ENCODE measurements around the gene LRP1-AS. TPM values are rescaled to one million over a fixed set of nuclear protein-coding genes. Genes with fewer than 3 reads are reported as not detected.
A peak's percentile ranks its signal among the peaks of the same experiment; 100 is the strongest.

The LRP1-AS gene
- total RNA-seq, 6 experiments from 2014 or later = not detected

DNA sequence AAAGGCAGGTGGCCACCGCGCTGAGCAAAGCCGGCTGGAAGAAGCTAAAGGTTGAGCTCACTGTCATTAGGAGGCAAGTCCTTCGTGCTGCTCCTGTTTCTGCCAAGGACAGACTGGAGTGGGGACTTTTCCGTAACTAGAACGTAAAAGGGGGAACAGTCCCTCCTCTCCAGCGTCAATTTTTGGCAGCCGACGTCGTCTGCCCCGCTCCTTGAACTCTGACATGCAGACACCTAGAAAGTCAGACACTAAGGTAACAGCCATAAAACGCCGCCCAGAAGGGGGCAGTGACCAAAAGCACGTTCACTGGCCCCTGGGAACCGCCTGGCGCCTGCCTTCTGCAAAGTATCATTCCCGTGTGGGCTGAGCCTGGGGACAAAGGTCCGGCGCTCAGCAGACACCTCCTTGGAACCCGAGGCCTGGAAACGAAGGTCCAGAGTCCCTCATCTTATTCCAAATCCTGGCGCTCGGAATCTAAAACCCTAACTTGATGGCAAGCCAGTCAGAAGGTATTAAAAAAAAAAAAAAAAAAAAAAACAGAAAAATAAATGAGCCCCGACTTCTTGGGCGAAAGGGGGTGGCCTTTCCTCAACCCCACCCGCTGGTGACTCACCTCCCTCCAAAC, 20.2 kb downstream of the LRP1-AS start:
- Histone ChIP-seq H3K9me3 (no peaks in the 10 kb centered on the region), H3K36me3 (no peaks in the 10 kb centered on the region), H3K27ac (peak overlapping the region; percentile 95 to 97 (median 96)), H3K4me1 (peaks cover 0 to 28% (median 11%) of the 10 kb centered on the region in 4 donors), H3K4me3 (peak overlapping the region; percentile 71 to 88 (median 80)), H3K27me3 (no peaks in the 10 kb centered on the region)
- TF ChIP-seq POLR2A (IDR thresholded peaks at IDR 0.05) = no peak
- TF ChIP-seq, protein P1, sequence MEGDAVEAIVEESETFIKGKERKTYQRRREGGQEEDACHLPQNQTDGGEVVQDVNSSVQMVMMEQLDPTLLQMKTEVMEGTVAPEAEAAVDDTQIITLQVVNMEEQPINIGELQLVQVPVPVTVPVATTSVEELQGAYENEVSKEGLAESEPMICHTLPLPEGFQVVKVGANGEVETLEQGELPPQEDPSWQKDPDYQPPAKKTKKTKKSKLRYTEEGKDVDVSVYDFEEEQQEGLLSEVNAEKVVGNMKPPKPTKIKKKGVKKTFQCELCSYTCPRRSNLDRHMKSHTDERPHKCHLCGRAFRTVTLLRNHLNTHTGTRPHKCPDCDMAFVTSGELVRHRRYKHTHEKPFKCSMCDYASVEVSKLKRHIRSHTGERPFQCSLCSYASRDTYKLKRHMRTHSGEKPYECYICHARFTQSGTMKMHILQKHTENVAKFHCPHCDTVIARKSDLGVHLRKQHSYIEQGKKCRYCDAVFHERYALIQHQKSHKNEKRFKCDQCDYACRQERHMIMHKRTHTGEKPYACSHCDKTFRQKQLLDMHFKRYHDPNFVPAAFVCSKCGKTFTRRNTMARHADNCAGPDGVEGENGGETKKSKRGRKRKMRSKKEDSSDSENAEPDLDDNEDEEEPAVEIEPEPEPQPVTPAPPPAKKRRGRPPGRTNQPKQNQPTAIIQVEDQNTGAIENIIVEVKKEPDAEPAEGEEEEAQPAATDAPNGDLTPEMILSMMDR (IDR thresholded peaks at IDR 0.05) = peak; percentile 28 to 46 (median 38)
- DNase-seq (peak; percentile 88 to 94 (median 94)), ATAC-seq (peak; percentile 64 to 81 (median 70))
- intact Hi-C loops (cut with DNase I) = loop anchor here in 1 of 2 donors (5.0 kb wide), 1 partner anchor 55 kb away; no protein-coding TSS in a partner anchor
- WGBS (ENCODE audit: insufficient coverage, low coverage, low lambda C conversion rate, missing lambda C conversion rate) = 0% methylated on average over 19 of the region's 26 CpGs

DNA sequence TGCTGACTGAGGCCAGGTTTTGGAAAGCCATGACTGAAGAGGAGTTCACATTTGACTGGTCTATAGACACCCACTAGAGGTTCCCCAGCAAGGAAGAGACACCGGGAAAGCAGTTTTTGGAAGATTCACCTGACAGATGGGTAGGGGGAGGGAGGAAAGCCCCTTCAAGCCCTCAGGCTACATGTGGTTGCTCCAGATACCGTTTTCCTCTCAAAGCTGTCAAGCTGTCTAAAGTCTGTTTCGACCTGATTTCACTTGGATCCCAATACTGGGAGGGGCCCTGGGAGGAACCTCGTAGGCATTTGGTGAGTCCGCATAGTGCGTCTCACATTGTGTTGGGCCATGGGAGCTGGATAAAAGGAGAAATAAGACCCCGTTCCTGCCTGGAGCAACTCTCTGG, 20.9 kb downstream of the LRP1-AS start:
- H3K4me1 ChIP-seq = peaks cover 0 to 21% (median 8%) of the 10 kb centered on the region in 4 donors
- WGBS (ENCODE audit: insufficient coverage, low coverage, low lambda C conversion rate, missing lambda C conversion rate) = 38% methylated on average over 7 of the region's 7 CpGs
- H3K36me3 ChIP-seq = no peaks in the 10 kb centered on the region
- H3K4me3 ChIP-seq = peak overlapping the region; percentile 71 to 88 (median 80)
- peak in 1 of 3 donors; percentile 50 for DNase-seq
- intact Hi-C loops (cut with DNase I) = loop anchor here in 1 of 2 donors (5.0 kb wide), 1 partner anchor 56 kb away; no protein-coding TSS in a partner anchor
- ATAC-seq = no peak
- no peaks in the 10 kb centered on the region for H3K27me3 ChIP-seq
- TF ChIP-seq, protein P1 (IDR thresholded peaks at IDR 0.05) = no peak
- TF ChIP-seq POLR2A (IDR thresholded peaks at IDR 0.05) = no peak
- peak overlapping the region; percentile 45 to 97 (median 96) for H3K27ac ChIP-seq
- no peaks in the 10 kb centered on the region for H3K9me3 ChIP-seq

DNA sequence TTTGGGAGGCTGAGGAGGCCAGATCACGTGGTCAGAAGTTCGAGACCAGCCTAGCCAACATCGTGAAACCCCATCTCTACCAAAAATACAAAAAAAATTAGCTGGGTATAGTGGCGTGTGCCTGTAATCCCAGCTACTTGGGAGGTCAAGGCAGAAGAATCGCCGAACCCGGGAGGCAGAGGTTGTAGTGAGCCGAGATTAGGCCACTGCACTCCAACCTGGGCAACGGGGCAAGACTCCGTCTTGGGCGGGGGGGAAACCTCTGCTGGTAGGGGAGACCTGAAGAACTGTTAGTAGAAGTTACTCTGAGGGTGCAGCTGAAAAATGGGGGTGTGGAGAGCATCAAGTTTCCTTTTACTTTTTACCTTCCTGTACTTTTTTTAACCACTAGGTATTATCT, 21.4 kb downstream of the LRP1-AS start:
- H3K9me3 ChIP-seq = no peaks in the 10 kb centered on the region
- 85% methylated on average over 11 of the region's 11 CpGs for WGBS (ENCODE audit: insufficient coverage, low coverage, low lambda C conversion rate, missing lambda C conversion rate)
- TF ChIP-seq POLR2A (IDR thresholded peaks at IDR 0.05) = no peak
- TF ChIP-seq, protein P1 (IDR thresholded peaks at IDR 0.05) = no peak
- ATAC-seq = no peak
- no peak overlapping the region for H3K27ac ChIP-seq
- intact Hi-C loops (cut with DNase I) = loop anchor here in 1 of 2 donors (5.0 kb wide), 1 partner anchor 56 kb away; no protein-coding TSS in a partner anchor
- peaks cover 0 to 16% (median 5%) of the 10 kb centered on the region in 4 donors for H3K4me1 ChIP-seq
- no peak overlapping the region for H3K4me3 ChIP-seq
- no peaks in the 10 kb centered on the region for H3K36me3 ChIP-seq
- H3K27me3 ChIP-seq = no peaks in the 10 kb centered on the region
- peak in 1 of 3 donors; percentile 42 for DNase-seq

DNA sequence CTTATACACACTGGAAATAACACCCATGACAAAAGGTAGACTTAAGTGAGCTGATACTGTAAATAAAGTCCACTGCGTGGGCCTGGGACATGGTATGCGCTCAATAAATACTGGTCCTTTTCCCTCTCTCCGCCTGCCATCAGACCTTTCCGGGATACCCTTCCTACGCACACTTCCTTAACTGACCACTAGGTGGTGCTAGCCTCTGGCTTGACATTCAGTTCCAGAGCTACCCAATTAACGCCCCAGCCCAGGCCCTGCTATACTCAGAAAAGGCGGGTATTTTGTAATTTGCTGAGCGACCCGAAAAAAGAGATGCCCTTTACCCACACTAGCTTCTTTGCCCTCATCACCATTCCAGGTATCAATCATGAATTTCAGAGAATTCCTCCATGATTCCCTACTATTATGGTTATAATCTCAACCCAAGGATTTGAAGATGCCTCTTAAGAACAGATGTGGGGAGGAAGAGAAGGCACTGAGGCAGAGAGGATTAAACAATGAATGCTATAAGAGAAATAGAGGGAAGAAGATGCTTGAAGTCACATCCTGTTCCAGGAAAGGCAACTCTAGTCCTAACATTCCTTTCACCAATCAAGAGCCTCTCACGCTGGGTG, 23.1 kb downstream of the LRP1-AS start:
- ATAC-seq (peak; percentile 39 to 50 (median 44)), DNase-seq (peak in 2 of 3 donors; percentile 55 to 77)
- Histone ChIP-seq H3K27me3 (no peaks in the 10 kb centered on the region), H3K4me3 (no peak overlapping the region), H3K4me1 (peaks cover 0 to 11% (median 5%) of the 10 kb centered on the region in 4 donors), H3K36me3 (no peaks in the 10 kb centered on the region), H3K9me3 (no peaks in the 10 kb centered on the region), H3K27ac (no peak overlapping the region)
- WGBS (ENCODE audit: insufficient coverage, low coverage, low lambda C conversion rate, missing lambda C conversion rate) = 13% methylated on average over 10 of the region's 10 CpGs
- intact Hi-C loops (cut with DNase I) = loop anchor here in 1 of 2 donors (5.0 kb wide), 1 partner anchor 58 kb away; no protein-coding TSS in a partner anchor
- TF ChIP-seq, protein P1 (IDR thresholded peaks at IDR 0.05) = peak in 3 of 4 donors; percentile 94 to 98 (median 96)
- TF ChIP-seq POLR2A (IDR thresholded peaks at IDR 0.05) = no peak
